NK-92 treated with Interleukin-12 subunit alpha and Interleukin-12 subunit beta, amount 100 ng/mL, for 24 hours (cell line): ENCODE measurements around the gene TRAF3.
"Not testable (repeated sequence)": the region's sequence is repeated elsewhere in the genome, so short reads cannot be mapped to it uniquely, and the experiment has no call there.

Experiments used
- DNase-seq: peaks from one replicate; lab custom pipeline; 2025; lab: John Stamatoyannopoulos, UW

The TRAF3 gene

GRCh38 chr14:102923925-102924486, 146.8 kb downstream of the TRAF3 start:
- no peak for DNase-seq

GRCh38 chr14:102924632-102925588, 147.7 kb downstream of the TRAF3 start:
- no peak for DNase-seq

- no peak for DNase-seq
Observed at GRCh38 chr14:102925646-102926045, 148.4 kb downstream of the TRAF3 start.

- no peak for DNase-seq
Observed at GRCh38 chr14:102926104-102926503, 148.9 kb downstream of the TRAF3 start.

- DNase-seq = not testable (repeated sequence)
Observed at GRCh38 chr14:102926840-102927239, 149.6 kb downstream of the TRAF3 start.

GRCh38 chr14:102927346-102927877, 150.2 kb downstream of the TRAF3 start:
- DNase-seq = no peak

GRCh38 chr14:102927878-102928411, 150.7 kb downstream of the TRAF3 start:
- DNase-seq = no peak

GRCh38 chr14:102928412-102929240, 151.4 kb downstream of the TRAF3 start:
- DNase-seq = no peak

- no peak for DNase-seq
Observed at GRCh38 chr14:102929241-102930137, 152.2 kb downstream of the TRAF3 start.

- DNase-seq = no peak
Observed at GRCh38 chr14:102930138-102930752, 153.0 kb downstream of the TRAF3 start.

GRCh38 chr14:102930753-102931579, 153.7 kb downstream of the TRAF3 start:
- no peak for DNase-seq

GRCh38 chr14:102931580-102932285, 154.5 kb downstream of the TRAF3 start:
- DNase-seq = no peak

- DNase-seq = no peak
Observed at GRCh38 chr14:102932484-102933248, 155.4 kb downstream of the TRAF3 start.

GRCh38 chr14:102933618-102934231, 156.5 kb downstream of the TRAF3 start:
- no peak for DNase-seq

GRCh38 chr14:102935756-102936155, 158.5 kb downstream of the TRAF3 start:
- no peak for DNase-seq

GRCh38 chr14:102937331-102938175, 160.3 kb downstream of the TRAF3 start:
- DNase-seq = no peak

GRCh38 chr14:102938191-102938590, 160.9 kb downstream of the TRAF3 start:
- no peak for DNase-seq
